K562 treated with DMSO at 1 percent for 12 hours (cell line): Measurements from ENCODE around the gene COX4I1. TPM values are rescaled to one million over a fixed set of nuclear protein-coding genes. Genes with fewer than 3 reads are reported as not detected.

Source experiments
- total RNA-seq: library from RNA; unstranded; fragments of 300-600 nt; gene quantifications from 2 replicates; pipeline ENCODE4 v1.2.3, GENCODE V29; 2022; ENCODE audit not compliant: insufficient read depth

The COX4I1 gene
- total RNA-seq, result 1,439 and 2,182 TPM in 2 replicates

GRCh38 chr16:85799497-85800320, at the start of gene COX4I1, which contains the start of gene EMC8:
TSS of gene COX4I1 (plus strand) at chr16:85799695. CDS start at chr16:85801206, 1,511 bp downstream.
TSS of gene EMC8 (minus strand) at chr16:85799544. CDS start at chr16:85799295, 249 bp downstream.

GRCh38 chr16:85750827-85751697, 48.4 kb upstream of the COX4I1 start, which contains the start of gene C16orf74:
TSS of gene C16orf74 (minus strand) at chr16:85751096. CDS start at chr16:85735217, 15,879 bp downstream.

Other genes starting within 250 kb of the COX4I1 start
- gene GSE1, start 186.4 kb upstream of the COX4I1 start, total RNA-seq, result 22.7 and 101 TPM in 2 replicates
- 20.8 and 21.6 TPM in 2 replicates for gene GINS2, start 110.7 kb upstream of the COX4I1 start, total RNA-seq
- not detected in 2 replicates for gene C16orf74, start 48.6 kb upstream of the COX4I1 start, total RNA-seq
- gene EMC8, start 151 bp upstream of the COX4I1 start, total RNA-seq, result 37.9 and 39.0 TPM in 2 replicates
- not detected in 2 replicates for gene IRF8, start 99.5 kb downstream of the COX4I1 start, total RNA-seq